Peyer's patch (tissue), 4 donors: ENCODE results near the gene ZNF681.

Experiments used
- POLR2A ChIP-seq, 2 donors: fragments of 450-650 bp; IDR thresholded peaks; one replicate each; pipeline ENCODE4 v1.5.1; 2017; ENCODE audit warnings: antibody characterized with exemption in 2 of 2, mild to moderate bottlenecking in 2 of 2, moderate library complexity in 2 of 2
- TF ChIP-seq, protein P1 (sequence below), 6 experiments: fragments of 450-650 bp in 4 of 6; fragments of 200-600 bp in 2 of 6; sonication (generic) in 1 of 6; IDR thresholded peaks; one replicate each; pipeline ENCODE4 v1.5.1; 2017 to 2019; ENCODE audit warnings: antibody characterized with exemption in 6 of 6, mild to moderate bottlenecking in 3 of 6, moderate library complexity in 1 of 6

- no peak for TF ChIP-seq POLR2A (IDR thresholded peaks at IDR 0.05)
- TF ChIP-seq, protein P1, sequence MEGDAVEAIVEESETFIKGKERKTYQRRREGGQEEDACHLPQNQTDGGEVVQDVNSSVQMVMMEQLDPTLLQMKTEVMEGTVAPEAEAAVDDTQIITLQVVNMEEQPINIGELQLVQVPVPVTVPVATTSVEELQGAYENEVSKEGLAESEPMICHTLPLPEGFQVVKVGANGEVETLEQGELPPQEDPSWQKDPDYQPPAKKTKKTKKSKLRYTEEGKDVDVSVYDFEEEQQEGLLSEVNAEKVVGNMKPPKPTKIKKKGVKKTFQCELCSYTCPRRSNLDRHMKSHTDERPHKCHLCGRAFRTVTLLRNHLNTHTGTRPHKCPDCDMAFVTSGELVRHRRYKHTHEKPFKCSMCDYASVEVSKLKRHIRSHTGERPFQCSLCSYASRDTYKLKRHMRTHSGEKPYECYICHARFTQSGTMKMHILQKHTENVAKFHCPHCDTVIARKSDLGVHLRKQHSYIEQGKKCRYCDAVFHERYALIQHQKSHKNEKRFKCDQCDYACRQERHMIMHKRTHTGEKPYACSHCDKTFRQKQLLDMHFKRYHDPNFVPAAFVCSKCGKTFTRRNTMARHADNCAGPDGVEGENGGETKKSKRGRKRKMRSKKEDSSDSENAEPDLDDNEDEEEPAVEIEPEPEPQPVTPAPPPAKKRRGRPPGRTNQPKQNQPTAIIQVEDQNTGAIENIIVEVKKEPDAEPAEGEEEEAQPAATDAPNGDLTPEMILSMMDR (IDR thresholded peaks at IDR 0.05) = no peak
Measured at GRCh38 chr19:23699521-23699860, 59.2 kb downstream of the ZNF681 start.
